Measurements from ENCODE around the gene ATXN10. TPM values are rescaled to one million over a fixed set of nuclear protein-coding genes. Genes with fewer than 3 reads are reported as not detected.

ATXN10 gene
- total and polyA plus RNA-seq, 10 of the 15 experiments (the other 5 are each of a cell fraction or from before 2014, with no cell fraction given): 29.2 to 249 (median 146) TPM

DNA sequence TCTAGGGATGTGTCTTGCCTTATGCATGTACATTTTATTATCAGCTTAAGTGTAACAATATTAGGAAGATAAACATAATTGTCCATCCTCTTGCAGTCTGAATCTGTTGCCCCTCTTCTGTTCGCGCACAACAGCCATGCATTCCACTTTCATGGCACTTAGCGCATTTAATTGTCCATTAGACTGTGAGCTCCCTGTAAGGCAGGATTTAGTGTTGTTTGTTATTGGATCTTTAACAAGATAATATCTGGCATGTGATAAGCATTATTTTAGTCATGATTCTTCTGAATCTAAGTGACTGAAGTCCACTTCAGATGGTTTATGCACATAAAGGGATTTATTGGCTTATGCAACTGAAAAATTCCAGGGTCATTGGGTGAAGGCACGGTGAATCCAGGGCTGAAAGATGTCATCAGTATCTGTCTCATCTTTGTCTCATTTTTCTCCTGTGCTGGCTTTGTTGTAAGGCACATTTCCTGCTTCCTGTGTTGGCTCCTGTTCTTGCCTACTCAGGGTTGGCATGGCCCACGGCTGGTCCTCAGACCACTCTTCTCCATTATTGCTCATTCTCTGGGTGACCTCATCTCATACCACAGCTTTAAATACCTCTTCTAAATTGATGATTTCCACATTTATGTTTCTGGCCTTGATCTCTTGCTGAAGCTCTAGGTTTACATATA is 37.6 kb downstream of the ATXN10 start:
- no peaks in the 10 kb centered on the region for H4K20me1 ChIP-seq (ENCODE audit: control insufficient read depth, insufficient read depth)
- no peaks in the 10 kb centered on the region for H3K9me3 ChIP-seq (replicated peaks; ENCODE audit: control insufficient read depth, insufficient read depth, low read length)
- TF ChIP-seq SRF (IDR thresholded peaks at IDR 0.05; ENCODE audit: low read depth in 2 of 2, low read length in 2 of 2) (no peak), BCL3 (IDR thresholded peaks at IDR 0.05; ENCODE audit: borderline replicate concordance, insufficient read depth, low read depth, low read length, poor library complexity, severe bottlenecking) (no peak), LARP7 (IDR thresholded peaks at IDR 0.05) (no peak), CBX5 (IDR thresholded peaks at IDR 0.05; ENCODE audit: low read depth) (no peak), ZSCAN29 (IDR thresholded peaks at IDR 0.05) (no peak)
- TF ChIP-seq, protein P1, sequence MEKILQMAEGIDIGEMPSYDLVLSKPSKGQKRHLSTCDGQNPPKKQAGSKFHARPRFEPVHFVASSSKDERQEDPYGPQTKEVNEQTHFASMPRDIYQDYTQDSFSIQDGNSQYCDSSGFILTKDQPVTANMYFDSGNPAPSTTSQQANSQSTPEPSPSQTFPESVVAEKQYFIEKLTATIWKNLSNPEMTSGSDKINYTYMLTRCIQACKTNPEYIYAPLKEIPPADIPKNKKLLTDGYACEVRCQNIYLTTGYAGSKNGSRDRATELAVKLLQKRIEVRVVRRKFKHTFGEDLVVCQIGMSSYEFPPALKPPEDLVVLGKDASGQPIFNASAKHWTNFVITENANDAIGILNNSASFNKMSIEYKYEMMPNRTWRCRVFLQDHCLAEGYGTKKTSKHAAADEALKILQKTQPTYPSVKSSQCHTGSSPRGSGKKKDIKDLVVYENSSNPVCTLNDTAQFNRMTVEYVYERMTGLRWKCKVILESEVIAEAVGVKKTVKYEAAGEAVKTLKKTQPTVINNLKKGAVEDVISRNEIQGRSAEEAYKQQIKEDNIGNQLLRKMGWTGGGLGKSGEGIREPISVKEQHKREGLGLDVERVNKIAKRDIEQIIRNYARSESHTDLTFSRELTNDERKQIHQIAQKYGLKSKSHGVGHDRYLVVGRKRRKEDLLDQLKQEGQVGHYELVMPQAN (conservative IDR thresholded peaks at IDR 0.05): no peak
- no peaks in the 10 kb centered on the region for H3K27me3 ChIP-seq (replicated peaks in 1 of 2; ENCODE audit: control insufficient read depth in 2 of 2, insufficient read depth in 2 of 2, low read length in 1 of 2)
- no peak overlapping the region for H3K4me2 ChIP-seq (ENCODE audit: control insufficient read depth, insufficient read depth)
- WGBS (ENCODE audit: insufficient coverage, insufficient replicate concordance, low lambda C conversion rate, missing lambda C conversion rate): 84% methylated on average over 5 of the region's 5 CpGs
- DNase-seq (ENCODE audit: low read depth, low spot score): no peak
- intact Hi-C loops (cut with micrococcal nuclease; ENCODE audit: unreplicated experiment) (no loop called here), in situ Hi-C loops (cut with MboI) (no loop called here)
- no peak for ATAC-seq
- no peak overlapping the region for H2AFZ ChIP-seq (ENCODE audit: control insufficient read depth, low read depth, low read length)
- H3K4me3 ChIP-seq: no peak overlapping the region
- RAD21 ChIA-PET (ENCODE audit: unreplicated experiment): no interaction called here
- SMC1A ChIA-PET (ENCODE audit: uncharacterized antibody, unreplicated experiment): interaction anchor here (1.0 to 1.2 kb wide), 2 partner anchors 9 to 13 kb away, joined by 3 read pairs; no protein-coding TSS in a partner anchor
- POLR2A ChIA-PET: no interaction called here
- no peak overlapping the region for H3K9ac ChIP-seq (ENCODE audit: control insufficient read depth, insufficient read depth, low read length)
- peaks cover 0 to 12% of the 10 kb centered on the region in 2 experiments; a peak in 2 of 4 replicates for H3K36me3 ChIP-seq (ENCODE audit: control insufficient read depth in 2 of 2, insufficient read depth in 2 of 2, low read length in 1 of 2)
- CTCF ChIA-PET: no interaction called here
- H3K79me2 ChIP-seq (ENCODE audit: control insufficient read depth, insufficient read depth, low read length): peaks cover 3% of the 10 kb centered on the region
- H3K27ac ChIP-seq (ENCODE audit: control insufficient read depth, insufficient read depth): no peak overlapping the region
- no TSS peak for BruUV-seq (replicated peaks)
- H3K4me1 ChIP-seq (ENCODE audit: control insufficient read depth, insufficient read depth, low read length): no peaks in the 10 kb centered on the region
- no peak for FAIRE-seq

All from GM12878 (cell line).